ENCODE results near the gene ARL15. TPM values are rescaled to one million over a fixed set of nuclear protein-coding genes. Genes with fewer than 3 reads are reported as not detected.

ARL15 gene
- total RNA-seq, 1 experiment from 2014 or later, result 18.3 TPM

DNA sequence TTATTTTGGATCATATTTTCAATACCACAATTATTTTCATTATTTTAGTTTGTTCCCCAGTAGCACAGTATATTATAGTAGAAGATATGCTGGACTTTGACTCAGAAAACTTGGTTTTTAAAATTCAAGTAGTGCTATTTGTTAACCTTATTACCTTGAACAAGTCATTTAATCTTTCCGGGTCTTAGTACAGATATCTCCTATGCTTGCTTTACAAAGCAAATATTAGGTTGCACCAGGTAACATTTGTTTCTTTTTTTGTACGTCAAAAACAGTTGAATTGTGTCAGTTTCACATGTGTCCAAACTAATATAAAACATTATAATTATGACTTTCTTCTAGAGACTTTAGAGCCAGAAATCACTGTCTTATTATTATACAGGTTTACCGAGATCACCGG is 338.1 kb downstream of the ARL15 start:
- ChIA-PET POLR2A (ENCODE audit: low non-redundant PET) (no interaction called here), CTCF (no interaction called here)
- Histone ChIP-seq H3K27me3 (replicated peaks; ENCODE audit: insufficient read depth, low read depth, low read length, poor library complexity) (no peaks in the 10 kb centered on the region), H3K27ac (ENCODE audit: low read depth, low read length, poor library complexity, severe bottlenecking) (no peak overlapping the region), H3K9me3 (ENCODE audit: low read depth, low read length, poor library complexity, severe bottlenecking) (no peaks in the 10 kb centered on the region), H3K4me1 (ENCODE audit: insufficient read depth, low read length, poor library complexity, severe bottlenecking) (no peaks in the 10 kb centered on the region), H3K36me3 (ENCODE audit: insufficient read depth, low read length, poor library complexity, severe bottlenecking) (no peaks in the 10 kb centered on the region), H3K4me3 (ENCODE audit: low read depth, low read length, poor library complexity, severe bottlenecking) (no peak overlapping the region)
- no peak for TF ChIP-seq EZH2 (IDR thresholded peaks at IDR 0.05; ENCODE audit: borderline replicate concordance, low read depth, low read length, poor library complexity, severe bottlenecking)
- TF ChIP-seq, protein P1, sequence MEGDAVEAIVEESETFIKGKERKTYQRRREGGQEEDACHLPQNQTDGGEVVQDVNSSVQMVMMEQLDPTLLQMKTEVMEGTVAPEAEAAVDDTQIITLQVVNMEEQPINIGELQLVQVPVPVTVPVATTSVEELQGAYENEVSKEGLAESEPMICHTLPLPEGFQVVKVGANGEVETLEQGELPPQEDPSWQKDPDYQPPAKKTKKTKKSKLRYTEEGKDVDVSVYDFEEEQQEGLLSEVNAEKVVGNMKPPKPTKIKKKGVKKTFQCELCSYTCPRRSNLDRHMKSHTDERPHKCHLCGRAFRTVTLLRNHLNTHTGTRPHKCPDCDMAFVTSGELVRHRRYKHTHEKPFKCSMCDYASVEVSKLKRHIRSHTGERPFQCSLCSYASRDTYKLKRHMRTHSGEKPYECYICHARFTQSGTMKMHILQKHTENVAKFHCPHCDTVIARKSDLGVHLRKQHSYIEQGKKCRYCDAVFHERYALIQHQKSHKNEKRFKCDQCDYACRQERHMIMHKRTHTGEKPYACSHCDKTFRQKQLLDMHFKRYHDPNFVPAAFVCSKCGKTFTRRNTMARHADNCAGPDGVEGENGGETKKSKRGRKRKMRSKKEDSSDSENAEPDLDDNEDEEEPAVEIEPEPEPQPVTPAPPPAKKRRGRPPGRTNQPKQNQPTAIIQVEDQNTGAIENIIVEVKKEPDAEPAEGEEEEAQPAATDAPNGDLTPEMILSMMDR (conservative IDR thresholded peaks at IDR 0.05; ENCODE audit: low read depth, low read length), result no peak
- no TSS peak for BruUV-seq (replicated peaks)
- intact Hi-C loops (cut with micrococcal nuclease; ENCODE audit: unreplicated experiment), result no loop called here
- no peak for DNase-seq (ENCODE audit: low spot score)

DNA sequence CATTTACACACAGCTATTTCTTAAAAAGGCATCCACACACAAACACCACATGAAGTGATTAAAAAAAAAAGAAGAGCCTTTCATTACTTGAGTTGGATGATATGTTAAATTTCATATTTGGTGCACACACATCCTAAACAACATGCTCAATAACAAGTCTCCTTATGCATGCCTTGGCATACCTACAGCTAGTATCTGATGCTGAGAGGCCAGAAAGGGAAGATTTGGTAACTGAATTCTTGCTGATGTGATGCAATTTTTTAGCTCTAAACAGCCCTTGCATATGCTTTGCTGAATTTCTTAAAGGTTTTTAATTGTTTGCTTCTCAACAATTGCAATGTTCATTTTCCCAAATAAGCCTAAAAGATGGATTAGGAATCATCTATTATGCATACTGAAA is 338.8 kb downstream of the ARL15 start:
- ChIA-PET POLR2A (ENCODE audit: low non-redundant PET) (no interaction called here), CTCF (no interaction called here)
- no peaks in the 10 kb centered on the region for H3K27me3 ChIP-seq (replicated peaks; ENCODE audit: insufficient read depth, low read depth, low read length, poor library complexity)
- TF ChIP-seq, protein P1 (conservative IDR thresholded peaks at IDR 0.05; ENCODE audit: low read depth, low read length), result no peak
- TF ChIP-seq EZH2 (IDR thresholded peaks at IDR 0.05; ENCODE audit: borderline replicate concordance, low read depth, low read length, poor library complexity, severe bottlenecking), result no peak
- no TSS peak for BruUV-seq (replicated peaks)
- no peak overlapping the region for H3K27ac ChIP-seq (ENCODE audit: low read depth, low read length, poor library complexity, severe bottlenecking)
- no peak for DNase-seq (ENCODE audit: low spot score)
- H3K36me3 ChIP-seq (ENCODE audit: insufficient read depth, low read length, poor library complexity, severe bottlenecking), result no peaks in the 10 kb centered on the region
- no peaks in the 10 kb centered on the region for H3K4me1 ChIP-seq (ENCODE audit: insufficient read depth, low read length, poor library complexity, severe bottlenecking)
- H3K9me3 ChIP-seq (ENCODE audit: low read depth, low read length, poor library complexity, severe bottlenecking), result no peaks in the 10 kb centered on the region
- no peak overlapping the region for H3K4me3 ChIP-seq (ENCODE audit: low read depth, low read length, poor library complexity, severe bottlenecking)
- intact Hi-C loops (cut with micrococcal nuclease; ENCODE audit: unreplicated experiment), result no loop called here

DNA sequence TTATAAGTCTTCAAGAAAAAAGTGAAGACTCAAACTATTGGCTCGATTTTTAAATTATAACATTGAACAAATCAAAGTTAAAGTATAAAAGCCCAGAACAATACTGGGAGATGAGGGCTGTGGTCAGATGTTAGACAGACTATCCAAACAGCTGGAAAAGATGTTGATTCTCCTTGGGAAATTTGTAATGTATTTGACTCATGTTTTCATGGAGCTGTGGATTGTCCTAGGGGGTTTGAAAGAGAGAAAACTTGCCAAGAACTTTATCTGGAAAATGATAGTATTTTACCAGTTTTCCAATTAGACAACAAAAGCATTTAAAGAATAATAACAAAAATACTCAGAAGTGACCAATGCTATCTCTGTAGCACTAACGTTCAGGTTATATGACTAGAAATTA is 339.2 kb downstream of the ARL15 start:
- H3K9me3 ChIP-seq (ENCODE audit: low read depth, low read length, poor library complexity, severe bottlenecking), result no peaks in the 10 kb centered on the region
- BruUV-seq (replicated peaks), result no TSS peak
- DNase-seq (ENCODE audit: low spot score), result no peak
- no peak overlapping the region for H3K27ac ChIP-seq (ENCODE audit: low read depth, low read length, poor library complexity, severe bottlenecking)
- no peaks in the 10 kb centered on the region for H3K4me1 ChIP-seq (ENCODE audit: insufficient read depth, low read length, poor library complexity, severe bottlenecking)
- H3K4me3 ChIP-seq (ENCODE audit: low read depth, low read length, poor library complexity, severe bottlenecking), result no peak overlapping the region
- ChIA-PET CTCF (no interaction called here), POLR2A (ENCODE audit: low non-redundant PET) (no interaction called here)
- no peaks in the 10 kb centered on the region for H3K27me3 ChIP-seq (replicated peaks; ENCODE audit: insufficient read depth, low read depth, low read length, poor library complexity)
- intact Hi-C loops (cut with micrococcal nuclease; ENCODE audit: unreplicated experiment), result no loop called here
- H3K36me3 ChIP-seq (ENCODE audit: insufficient read depth, low read length, poor library complexity, severe bottlenecking), result no peaks in the 10 kb centered on the region
- TF ChIP-seq EZH2 (IDR thresholded peaks at IDR 0.05; ENCODE audit: borderline replicate concordance, low read depth, low read length, poor library complexity, severe bottlenecking), result no peak
- TF ChIP-seq, protein P1 (conservative IDR thresholded peaks at IDR 0.05; ENCODE audit: low read depth, low read length), result no peak
